Osteoblast (primary cell): ENCODE measurements around the gene CCDC92B. TPM values are rescaled to one million over a fixed set of nuclear protein-coding genes. Genes with fewer than 3 reads are reported as not detected.

Source experiments
- DNase-seq: peaks from one replicate; pipeline ENCODE4 v3.0.0; 2011; ENCODE audit warnings: low spot score, mixed read lengths; ENCODE audit not compliant: insufficient read length; ENCODE audit errors: missing footprints
- H2AFZ ChIP-seq: 2 replicates; pipeline ENCODE4 v1.6.0; 2011; ENCODE audit warnings: mild to moderate bottlenecking, low read length
- H3K27ac ChIP-seq: 2 replicates; pipeline ENCODE4 v1.5.1; 2011; ENCODE audit warnings: mild to moderate bottlenecking, low read depth, low read length, moderate library complexity
- H3K27me3 ChIP-seq: 2 replicates; pipeline ENCODE4 v1.6.0; 2012; ENCODE audit warnings: mild to moderate bottlenecking, control low read depth, inconsistent platforms, low read length, moderate library complexity; ENCODE audit not compliant: insufficient read depth
- H3K36me3 ChIP-seq: 2 replicates; pipeline ENCODE4 v1.5.1; 2011; ENCODE audit warnings: mild to moderate bottlenecking, low read length, control low read depth, moderate library complexity; ENCODE audit not compliant: insufficient read depth
- H3K4me1 ChIP-seq: 2 replicates; pipeline ENCODE4 v1.5.1; 2011; ENCODE audit warnings: mild to moderate bottlenecking, low read length, control low read depth, moderate library complexity; ENCODE audit not compliant: insufficient read depth
- H3K4me2 ChIP-seq: 2 replicates; pipeline ENCODE4 v1.6.0; 2011; ENCODE audit warnings: mild to moderate bottlenecking, low read length; ENCODE audit not compliant: insufficient read depth
- H3K4me3 ChIP-seq: fragments of 200-600 bp; sonication (generic); 3 replicates; pipeline ENCODE4 v1.5.1; 2012; ENCODE audit warnings: mild to moderate bottlenecking, low read length, inconsistent platforms; ENCODE audit not compliant: insufficient read depth
- H3K79me2 ChIP-seq: 2 replicates; pipeline ENCODE4 v1.6.0; 2012; ENCODE audit warnings: mild to moderate bottlenecking, low read length, control low read depth, inconsistent platforms; ENCODE audit not compliant: insufficient read depth
- H3K9me3 ChIP-seq: 2 replicates; pipeline ENCODE4 v1.5.1; 2011; ENCODE audit warnings: low read depth, low read length, control low read depth
- H4K20me1 ChIP-seq: 2 replicates; pipeline ENCODE4 v1.6.0; 2012; ENCODE audit warnings: mild to moderate bottlenecking, low read length, control low read depth; ENCODE audit not compliant: insufficient read depth
- CTCF ChIP-seq: IDR thresholded peaks from 2 replicates; pipeline ENCODE4 v1.5.1; 2011; ENCODE audit warnings: mild to moderate bottlenecking, low read depth, low read length, moderate library complexity; ENCODE audit errors: extremely low read depth
- total RNA-seq: library from RNA; depleted of rRNA; stranded (reverse); fragments of >200 nt; gene quantifications from 2 replicates; pipeline ENCODE4 v1.2.3, GENCODE V29; 2012

CCDC92B gene
- total RNA-seq, 1 donor, result not detected

- Histone ChIP-seq H3K4me1 (no peaks in the 10 kb centered on the region), H3K79me2 (no peaks in the 10 kb centered on the region), H4K20me1 (no peaks in the 10 kb centered on the region), H3K36me3 (no peaks in the 10 kb centered on the region), H3K27ac (no peak overlapping the region), H3K4me2 (no peak overlapping the region), H2AFZ (no peak overlapping the region), H3K27me3 (peaks cover 39% of the 10 kb centered on the region), H3K4me3 (no peak overlapping the region), H3K9me3 (no peaks in the 10 kb centered on the region)
- no peak for TF ChIP-seq CTCF
- DNase-seq, result no peak
Measured at GRCh38 chr17:2775206-2775605, 25.8 kb upstream of the CCDC92B start.

- Histone ChIP-seq H3K27ac (no peak overlapping the region), H3K9me3 (no peaks in the 10 kb centered on the region), H3K79me2 (no peaks in the 10 kb centered on the region), H4K20me1 (no peaks in the 10 kb centered on the region), H3K27me3 (peaks cover 14% of the 10 kb centered on the region), H3K36me3 (no peaks in the 10 kb centered on the region), H2AFZ (no peak overlapping the region), H3K4me3 (no peak overlapping the region), H3K4me2 (no peak overlapping the region), H3K4me1 (no peaks in the 10 kb centered on the region)
- no peak for DNase-seq
- no peak for TF ChIP-seq CTCF
Measured at GRCh38 chr17:2770129-2770528, 20.7 kb upstream of the CCDC92B start.

GRCh38 chr17:2758870-2759269 lies 9.4 kb upstream of the CCDC92B start:
- H4K20me1 ChIP-seq, result no peaks in the 10 kb centered on the region
- H3K36me3 ChIP-seq, result no peaks in the 10 kb centered on the region
- H3K27me3 ChIP-seq, result peaks cover 20% of the 10 kb centered on the region
- H3K4me3 ChIP-seq, result no peak overlapping the region
- H3K4me1 ChIP-seq, result no peaks in the 10 kb centered on the region
- TF ChIP-seq CTCF, result no peak
- no peaks in the 10 kb centered on the region for H3K79me2 ChIP-seq
- H3K9me3 ChIP-seq, result no peaks in the 10 kb centered on the region
- no peak overlapping the region for H2AFZ ChIP-seq
- H3K4me2 ChIP-seq, result no peak overlapping the region
- DNase-seq, result peak; percentile 37
- no peak overlapping the region for H3K27ac ChIP-seq

- H3K9me3 ChIP-seq, result no peaks in the 10 kb centered on the region
Measured at GRCh38 chr17:2755891-2756724, 6.7 kb upstream of the CCDC92B start.

More at GRCh38 chr17:2755891-2756724, 6.7 kb upstream of the CCDC92B start:
- H3K4me3 ChIP-seq, result no peak overlapping the region
- no peak overlapping the region for H3K27ac ChIP-seq
- H3K4me2 ChIP-seq, result no peak overlapping the region
- H3K4me1 ChIP-seq, result no peaks in the 10 kb centered on the region
- peak; percentile 83 for DNase-seq
- H2AFZ ChIP-seq, result no peak overlapping the region
- no peaks in the 10 kb centered on the region for H3K36me3 ChIP-seq
- no peaks in the 10 kb centered on the region for H4K20me1 ChIP-seq
- no peak for TF ChIP-seq CTCF
- no peaks in the 10 kb centered on the region for H3K79me2 ChIP-seq
- H3K27me3 ChIP-seq, result peaks cover 14% of the 10 kb centered on the region
